Stomach smooth muscle (tissue), 2 donors: ENCODE results near the gene PMPCA.

Experiments
- H3K27ac ChIP-seq: one replicate; pipeline ENCODE4 v1.7.0; 2013; ENCODE audit warnings: mild to moderate bottlenecking, low read length, inconsistent platforms
- H3K27me3 ChIP-seq, 2 donors: one replicate each; pipeline ENCODE4 v1.7.0; 2013; ENCODE audit warnings: low read length in 2 of 2; ENCODE audit not compliant: insufficient read depth in 2 of 2, control insufficient read depth in 1 of 2
- H3K36me3 ChIP-seq, 2 donors: one replicate each; pipeline ENCODE4 v1.7.0; 2013; ENCODE audit warnings: low read length in 2 of 2; ENCODE audit not compliant: control insufficient read depth in 2 of 2, insufficient read depth in 2 of 2
- H3K4me1 ChIP-seq: one replicate; pipeline ENCODE4 v1.7.0; 2013; ENCODE audit warnings: low read length; ENCODE audit not compliant: control insufficient read depth, insufficient read depth
- H3K4me3 ChIP-seq, 2 donors: one replicate each; pipeline ENCODE4 v1.7.0; 2013; ENCODE audit warnings: low read length in 2 of 2
- H3K9ac ChIP-seq, 2 donors: one replicate each; pipeline ENCODE4 v1.7.0; 2013; ENCODE audit warnings: low read length in 2 of 2, mild to moderate bottlenecking in 1 of 2
- H3K9me3 ChIP-seq, 2 donors: one replicate each; pipeline ENCODE4 v1.7.0; 2013; ENCODE audit warnings: low read length in 2 of 2; ENCODE audit not compliant: control insufficient read depth in 2 of 2
- donor health status: healthy.
- donor health status: Pancreatic carcinoma.

The PMPCA gene

DNA sequence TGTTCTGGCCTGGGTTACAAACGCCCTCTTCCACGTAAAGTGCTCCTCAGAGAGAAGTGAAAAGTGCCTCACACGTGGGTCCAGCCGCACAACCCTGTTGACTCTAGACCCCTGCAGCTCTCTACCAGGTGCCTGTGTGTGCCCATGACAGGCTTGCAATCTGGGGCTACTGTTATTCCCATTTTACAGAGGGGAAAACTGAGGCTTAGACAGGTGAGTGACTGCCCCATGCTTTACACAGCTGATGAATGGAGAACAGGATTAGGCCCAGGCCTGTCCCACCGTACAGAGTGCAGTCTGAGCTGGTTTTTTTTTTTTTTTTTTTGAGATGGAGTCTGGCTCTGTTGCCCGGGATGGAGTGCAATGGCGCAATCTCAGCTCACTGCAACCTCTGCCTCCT is 35.3 kb downstream of the PMPCA start:
- H3K4me3 ChIP-seq, result no peak overlapping the region
- no peaks in the 10 kb centered on the region for H3K4me1 ChIP-seq
- H3K36me3 ChIP-seq, result peaks cover 65 to 78% of the 10 kb centered on the region in 2 donors
- no peak overlapping the region for H3K27ac ChIP-seq
- no peaks in the 10 kb centered on the region for H3K27me3 ChIP-seq
- no peak overlapping the region for H3K9ac ChIP-seq
- H3K9me3 ChIP-seq, result no peaks in the 10 kb centered on the region

DNA sequence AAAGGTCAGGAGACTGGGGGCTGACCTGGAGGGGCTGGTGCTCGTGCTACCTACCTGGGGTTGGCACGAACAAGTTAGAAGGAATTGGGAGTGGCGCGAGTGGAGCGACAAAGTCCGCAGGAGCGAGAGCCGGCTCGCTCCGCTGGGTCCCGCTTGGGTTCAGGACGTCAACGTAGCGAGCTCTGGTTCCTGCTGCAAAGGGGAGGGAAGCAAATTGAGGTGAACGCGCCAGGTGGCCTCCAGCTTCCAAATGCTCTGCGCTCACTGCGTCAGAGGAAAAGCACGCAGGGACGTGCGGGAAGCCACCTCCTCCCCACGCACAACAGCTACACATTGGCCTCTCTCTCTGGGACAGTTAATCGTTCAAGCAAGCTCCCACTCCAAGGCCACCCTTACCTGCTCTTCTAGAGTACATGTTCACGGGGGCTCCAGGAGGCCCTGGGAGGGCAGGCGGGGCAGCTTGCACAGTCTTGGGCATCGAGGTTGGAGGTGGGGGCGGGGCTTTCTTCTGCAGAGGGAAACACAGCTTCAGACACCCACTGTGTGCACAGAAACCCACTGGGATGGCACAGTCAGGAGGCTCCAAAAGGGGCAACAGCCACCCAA is 36.8 kb downstream of the PMPCA start:
- no peaks in the 10 kb centered on the region for H3K4me1 ChIP-seq
- no peak overlapping the region for H3K27ac ChIP-seq
- H3K4me3 ChIP-seq, result no peak overlapping the region
- H3K36me3 ChIP-seq, result peaks cover 68 to 71% of the 10 kb centered on the region in 2 donors
- H3K27me3 ChIP-seq, result no peaks in the 10 kb centered on the region
- H3K9ac ChIP-seq, result no peak overlapping the region
- H3K9me3 ChIP-seq, result no peaks in the 10 kb centered on the region

DNA sequence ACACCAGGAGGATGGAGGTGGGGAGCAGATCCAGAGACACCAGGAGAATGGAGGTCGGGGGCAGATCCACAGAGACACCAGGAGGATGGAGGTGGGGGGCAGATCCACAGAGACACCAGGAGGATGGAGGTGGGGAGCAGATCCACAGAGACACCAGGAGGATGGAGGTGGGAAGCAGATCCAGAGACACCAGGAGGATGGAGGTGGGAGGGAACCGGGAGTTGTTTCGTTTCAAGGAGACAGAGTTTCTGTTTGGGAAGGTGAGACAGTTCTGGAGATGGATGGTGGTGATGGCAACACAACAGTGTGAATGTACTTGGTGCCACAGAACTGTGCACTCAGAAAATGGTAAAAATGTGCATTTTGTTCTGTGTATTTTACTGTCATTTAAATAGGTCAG is 38.2 kb downstream of the PMPCA start:
- H3K9me3 ChIP-seq, result no peaks in the 10 kb centered on the region
- no peak overlapping the region for H3K27ac ChIP-seq
- H3K36me3 ChIP-seq, result peaks cover 67 to 68% of the 10 kb centered on the region in 2 donors
- H3K27me3 ChIP-seq, result no peaks in the 10 kb centered on the region
- H3K4me3 ChIP-seq, result no peak overlapping the region
- no peak overlapping the region for H3K9ac ChIP-seq
- no peaks in the 10 kb centered on the region for H3K4me1 ChIP-seq

DNA sequence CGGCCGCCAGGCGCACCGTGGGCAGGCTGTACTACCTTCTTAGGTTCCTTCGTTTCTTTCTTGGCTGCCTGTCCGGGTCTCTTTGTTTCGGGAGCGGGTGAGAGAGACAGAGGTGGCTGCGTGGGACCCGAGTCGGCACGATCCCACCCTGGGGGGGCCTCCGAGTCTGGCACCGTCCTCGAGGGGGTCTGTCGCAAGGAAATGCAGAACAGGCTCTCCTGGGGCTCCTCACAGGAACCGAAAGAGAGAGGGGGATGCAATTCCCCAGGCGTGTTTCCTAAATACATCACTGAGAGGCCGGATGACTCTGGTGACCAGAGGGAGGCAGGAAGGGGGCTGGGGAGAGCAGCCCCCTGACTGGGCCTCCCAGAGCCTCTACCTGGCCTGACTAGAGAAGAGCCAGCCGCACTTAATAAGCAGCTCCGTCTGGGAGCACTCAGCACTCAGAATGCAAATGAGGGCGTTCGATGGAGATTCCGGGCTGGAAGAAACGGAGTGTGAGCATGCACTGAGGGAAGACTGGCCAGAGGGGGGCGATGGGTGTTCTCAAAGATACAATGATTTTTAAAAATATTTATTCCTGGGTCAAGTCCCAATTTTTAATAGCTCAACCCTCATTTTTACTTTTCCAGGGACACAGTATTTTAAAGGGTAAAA is 40.9 kb downstream of the PMPCA start:
- no peaks in the 10 kb centered on the region for H3K27me3 ChIP-seq
- H3K36me3 ChIP-seq, result peaks cover 70 to 71% of the 10 kb centered on the region in 2 donors
- H3K9me3 ChIP-seq, result no peaks in the 10 kb centered on the region
- H3K4me1 ChIP-seq, result no peaks in the 10 kb centered on the region
- H3K9ac ChIP-seq, result no peak overlapping the region
- H3K27ac ChIP-seq, result no peak overlapping the region
- H3K4me3 ChIP-seq, result no peak overlapping the region

DNA sequence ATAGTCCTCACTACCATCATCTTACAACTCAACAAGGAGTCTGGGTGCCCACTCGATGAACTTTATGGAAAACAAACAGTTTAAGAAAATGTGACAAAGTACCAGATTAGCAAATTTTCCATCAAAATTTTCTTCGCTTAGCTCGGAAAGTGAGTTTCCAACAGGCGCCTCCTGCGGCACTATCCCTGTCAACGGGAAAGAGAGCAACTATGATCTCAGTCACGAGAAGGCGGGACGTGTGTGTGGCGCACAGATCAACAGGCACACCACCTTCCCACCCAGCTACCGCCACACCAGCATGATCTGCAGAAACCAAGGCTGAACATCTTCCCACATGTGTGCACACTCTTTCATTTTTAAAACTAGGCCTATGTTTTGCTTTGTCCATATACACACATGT is 42.9 kb downstream of the PMPCA start:
- Histone ChIP-seq H3K36me3 (peaks cover 65 to 66% of the 10 kb centered on the region in 2 donors), H3K4me1 (no peaks in the 10 kb centered on the region), H3K27ac (no peak overlapping the region), H3K9me3 (no peaks in the 10 kb centered on the region), H3K9ac (no peak overlapping the region), H3K4me3 (no peak overlapping the region), H3K27me3 (no peaks in the 10 kb centered on the region)

DNA sequence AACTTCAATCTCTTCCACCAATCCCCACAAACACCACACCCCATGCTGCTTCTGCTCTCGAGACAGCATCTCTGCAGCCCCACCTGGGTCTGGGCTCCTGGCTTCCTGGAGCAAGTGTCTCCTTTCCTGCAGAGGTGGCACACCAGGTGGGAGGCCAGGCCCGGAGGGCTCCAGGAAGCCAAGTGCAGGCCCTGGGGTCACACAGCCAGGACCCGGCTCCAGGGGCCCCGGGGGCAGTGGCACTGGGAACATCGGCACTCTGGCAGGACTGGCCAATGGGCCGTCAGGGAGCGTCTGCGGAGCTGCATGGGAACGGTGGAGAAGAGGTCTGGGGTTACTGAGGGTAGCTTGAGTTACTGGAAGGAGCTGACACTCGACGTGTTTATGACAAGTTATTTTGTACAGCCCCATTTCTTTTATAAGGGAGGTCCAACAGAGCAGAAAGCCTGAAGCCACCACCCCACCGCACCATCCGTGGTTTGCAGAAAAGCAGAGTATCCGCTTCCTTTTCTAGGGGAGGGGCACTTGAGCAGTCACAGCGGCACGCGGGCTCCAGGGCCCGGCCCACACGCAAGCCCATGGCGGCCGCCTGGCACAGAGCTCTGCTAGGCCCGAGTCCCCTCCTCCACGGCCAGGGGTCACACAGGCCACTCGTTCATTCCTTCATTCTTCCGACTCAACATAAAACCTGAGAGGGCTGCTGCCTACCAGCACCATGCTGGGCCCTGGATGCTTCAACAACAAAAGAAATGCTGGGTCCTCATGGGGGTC is 43.8 kb downstream of the PMPCA start:
- Histone ChIP-seq H3K36me3 (peaks cover 64 to 67% of the 10 kb centered on the region in 2 donors), H3K9me3 (no peaks in the 10 kb centered on the region), H3K4me3 (no peak overlapping the region)

DNA sequence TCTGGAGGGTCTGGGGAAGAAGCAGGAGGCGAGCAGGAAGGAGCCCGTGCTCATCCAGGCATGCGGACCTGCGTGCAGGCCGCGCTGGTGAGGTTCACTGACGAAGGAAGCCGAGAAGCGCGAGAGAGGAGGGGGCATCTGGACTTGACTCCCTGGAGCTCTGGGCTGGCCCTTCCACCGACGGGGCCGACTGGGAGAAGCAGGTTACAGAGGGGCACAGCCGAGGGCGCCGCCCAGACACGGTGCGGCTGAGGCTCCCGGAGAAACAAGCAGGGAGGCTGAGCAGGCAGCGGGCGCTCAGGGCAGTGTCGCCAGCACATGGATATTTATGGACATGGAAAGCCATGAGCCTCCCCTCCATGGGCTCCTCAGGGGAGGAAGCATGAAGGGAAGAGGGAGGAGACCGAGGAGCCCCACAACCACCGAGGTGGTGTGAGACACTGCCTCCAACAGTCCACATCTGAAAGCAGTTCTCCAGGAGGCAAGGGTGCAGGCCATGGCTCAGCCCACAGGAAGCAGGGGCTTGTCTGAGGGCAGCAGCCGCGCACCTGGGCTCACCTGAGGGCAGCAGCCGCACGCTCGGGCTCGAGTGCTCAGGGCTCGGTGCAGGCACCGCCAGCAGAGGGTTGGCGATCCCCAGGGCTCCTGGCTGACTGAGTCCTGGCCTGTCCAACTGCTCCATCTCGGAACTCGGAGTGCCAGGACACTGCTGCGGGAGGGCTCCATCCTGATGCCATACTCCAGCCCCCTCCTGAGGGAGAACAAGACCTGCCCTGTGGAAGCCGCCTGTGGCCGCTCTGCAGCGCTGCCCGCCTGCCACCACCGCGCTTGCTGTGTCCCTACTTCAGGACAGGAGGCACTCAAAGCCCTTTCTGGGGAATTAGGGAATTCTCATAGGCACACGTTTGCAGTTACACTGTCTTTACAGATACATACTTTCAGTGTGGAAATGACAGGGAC is 44.9 kb downstream of the PMPCA start:
- Histone ChIP-seq H3K9ac (no peak overlapping the region), H3K4me3 (no peak overlapping the region), H3K27ac (no peak overlapping the region), H3K9me3 (no peaks in the 10 kb centered on the region), H3K36me3 (peaks cover 66 to 67% of the 10 kb centered on the region in 2 donors), H3K27me3 (no peaks in the 10 kb centered on the region), H3K4me1 (no peaks in the 10 kb centered on the region)

More for the DNA sequence above, 43.8 kb downstream of the PMPCA start:
- no peak overlapping the region for H3K27ac ChIP-seq
- no peak overlapping the region for H3K9ac ChIP-seq
- no peaks in the 10 kb centered on the region for H3K27me3 ChIP-seq
- H3K4me1 ChIP-seq, result no peaks in the 10 kb centered on the region

DNA sequence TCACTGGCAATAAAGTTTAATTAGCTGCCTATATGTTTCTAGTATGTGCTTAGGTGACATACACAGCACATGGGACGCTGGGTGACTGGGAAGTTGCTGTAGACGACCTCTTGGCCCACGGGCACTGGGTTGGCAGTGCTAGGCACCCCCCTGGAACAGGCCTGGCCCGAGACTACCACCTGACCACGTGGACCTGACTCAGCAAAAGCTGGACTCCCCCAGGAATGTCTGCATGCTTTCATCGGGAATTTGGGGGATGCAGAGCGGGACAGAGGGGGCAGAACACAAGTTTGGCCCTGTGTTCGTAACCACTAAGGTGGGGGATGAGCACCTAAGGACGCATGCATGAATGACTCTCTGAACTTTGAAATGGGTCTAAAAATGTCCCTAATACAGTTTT is 45.8 kb downstream of the PMPCA start:
- Histone ChIP-seq H3K27me3 (no peaks in the 10 kb centered on the region), H3K27ac (no peak overlapping the region), H3K36me3 (peaks cover 61 to 66% of the 10 kb centered on the region in 2 donors), H3K4me1 (no peaks in the 10 kb centered on the region), H3K9ac (no peak overlapping the region), H3K4me3 (no peak overlapping the region), H3K9me3 (no peaks in the 10 kb centered on the region)

DNA sequence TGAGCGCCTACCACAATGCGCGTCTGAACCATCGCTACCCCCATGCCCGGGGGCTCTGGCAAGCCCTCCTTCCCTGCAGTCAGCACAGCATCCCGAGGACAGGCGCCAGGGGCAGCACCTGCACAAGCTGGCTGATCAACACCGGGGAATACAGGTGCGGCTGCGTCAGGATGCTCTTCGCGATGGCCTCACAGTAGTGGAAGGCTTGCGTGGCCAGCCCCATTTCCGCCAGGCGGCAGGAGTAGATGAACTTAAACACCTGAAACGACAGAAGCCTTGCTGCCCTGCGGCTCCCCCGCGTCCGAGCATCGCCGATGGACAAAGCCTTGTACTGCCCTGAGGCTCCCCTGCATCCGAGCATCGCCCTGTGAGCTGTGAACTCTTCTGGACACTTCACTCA is 46.9 kb downstream of the PMPCA start:
- Histone ChIP-seq H3K27me3 (no peaks in the 10 kb centered on the region), H3K27ac (no peak overlapping the region), H3K4me3 (no peak overlapping the region), H3K9ac (no peak overlapping the region), H3K4me1 (no peaks in the 10 kb centered on the region), H3K36me3 (peaks cover 65 to 69% of the 10 kb centered on the region in 2 donors), H3K9me3 (no peaks in the 10 kb centered on the region)

DNA sequence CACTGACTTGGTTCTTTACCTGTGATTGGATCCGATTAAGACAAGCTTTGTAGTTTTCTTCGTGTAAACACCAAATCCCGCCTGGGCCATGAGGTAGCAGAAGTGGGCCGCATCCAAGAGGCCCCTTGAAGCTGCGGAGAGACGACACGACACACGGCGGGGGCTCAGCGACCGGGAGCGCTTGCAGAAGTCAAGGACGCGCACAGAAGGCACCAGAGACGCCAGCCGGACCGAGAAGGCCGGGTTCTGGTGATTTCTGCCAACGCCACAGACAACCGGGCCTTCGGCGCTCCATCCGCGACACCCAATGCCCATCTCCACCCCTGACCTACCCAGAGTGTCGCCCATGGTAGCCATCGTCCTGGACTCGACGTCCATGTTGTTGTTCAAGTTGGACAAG is 49.0 kb downstream of the PMPCA start:
- Histone ChIP-seq H3K36me3 (peaks cover 68 to 79% of the 10 kb centered on the region in 2 donors), H3K4me3 (no peak overlapping the region)

More for the DNA sequence above, 49.0 kb downstream of the PMPCA start:
- H3K9me3 ChIP-seq, result no peaks in the 10 kb centered on the region
- no peak overlapping the region for H3K9ac ChIP-seq
- no peaks in the 10 kb centered on the region for H3K4me1 ChIP-seq
- H3K27me3 ChIP-seq, result no peaks in the 10 kb centered on the region
- no peak overlapping the region for H3K27ac ChIP-seq
